ENCODE results near the gene STPG1. TPM values are rescaled to one million over a fixed set of nuclear protein-coding genes. Genes with fewer than 3 reads are reported as not detected.

Gene STPG1
- polyA plus RNA-seq, 1 donor (not counting 4 experiments of a cell fraction or from before 2014, with no cell fraction given), result 16.6 TPM

- peak overlapping the region; percentile 79 for H3K9ac ChIP-seq (ENCODE audit: control insufficient read depth, extremely low read depth, insufficient read depth, low read length)
- H3K79me2 ChIP-seq (ENCODE audit: control insufficient read depth, insufficient read depth, low read length), result no peaks in the 10 kb centered on the region
- dilution Hi-C loops (cut with MboI; ENCODE audit: extremely low pct_ligation_motif_present, low sequenced_read_pairs), result no loop called here
- TF ChIP-seq, protein P1, sequence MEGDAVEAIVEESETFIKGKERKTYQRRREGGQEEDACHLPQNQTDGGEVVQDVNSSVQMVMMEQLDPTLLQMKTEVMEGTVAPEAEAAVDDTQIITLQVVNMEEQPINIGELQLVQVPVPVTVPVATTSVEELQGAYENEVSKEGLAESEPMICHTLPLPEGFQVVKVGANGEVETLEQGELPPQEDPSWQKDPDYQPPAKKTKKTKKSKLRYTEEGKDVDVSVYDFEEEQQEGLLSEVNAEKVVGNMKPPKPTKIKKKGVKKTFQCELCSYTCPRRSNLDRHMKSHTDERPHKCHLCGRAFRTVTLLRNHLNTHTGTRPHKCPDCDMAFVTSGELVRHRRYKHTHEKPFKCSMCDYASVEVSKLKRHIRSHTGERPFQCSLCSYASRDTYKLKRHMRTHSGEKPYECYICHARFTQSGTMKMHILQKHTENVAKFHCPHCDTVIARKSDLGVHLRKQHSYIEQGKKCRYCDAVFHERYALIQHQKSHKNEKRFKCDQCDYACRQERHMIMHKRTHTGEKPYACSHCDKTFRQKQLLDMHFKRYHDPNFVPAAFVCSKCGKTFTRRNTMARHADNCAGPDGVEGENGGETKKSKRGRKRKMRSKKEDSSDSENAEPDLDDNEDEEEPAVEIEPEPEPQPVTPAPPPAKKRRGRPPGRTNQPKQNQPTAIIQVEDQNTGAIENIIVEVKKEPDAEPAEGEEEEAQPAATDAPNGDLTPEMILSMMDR (optimal IDR thresholded peaks at IDR 0.05 in 1 of 3, IDR thresholded peaks at IDR 0.05 in 1 of 3, conservative IDR thresholded peaks at IDR 0.05 in 1 of 3; ENCODE audit: extremely low read depth in 1 of 3, insufficient read depth in 2 of 3, low read length in 3 of 3), result peak; percentile 16 to 57 (median 52)
- no peak for TF ChIP-seq EZH2 (IDR thresholded peaks at IDR 0.05; ENCODE audit: low read length)
- FAIRE-seq (peak; percentile 98), DNase-seq (ENCODE audit: low read depth, low spot score) (peak; percentile 85)
- H2AFZ ChIP-seq (ENCODE audit: control insufficient read depth, low read length), result no peak overlapping the region
- peak overlapping the region; percentile 78 for H3K4me2 ChIP-seq (ENCODE audit: control insufficient read depth, extremely low read depth, insufficient read depth, low read depth, low read length)
- H3K27ac ChIP-seq (ENCODE audit: control insufficient read depth, insufficient read depth, low read length), result peak overlapping the region; percentile 92
- peaks cover 62% of the 10 kb centered on the region for H3K4me1 ChIP-seq (ENCODE audit: control insufficient read depth, extremely low read depth, insufficient read depth, low read length)
- no peaks in the 10 kb centered on the region for H3K27me3 ChIP-seq (ENCODE audit: control insufficient read depth, extremely low read depth, insufficient read depth, low read length)
- H3K4me3 ChIP-seq (ENCODE audit: control insufficient read depth in 2 of 3, extremely low read depth in 1 of 3, insufficient read depth in 2 of 3, low read depth in 1 of 3, low read length in 3 of 3), result peak overlapping the region in 1 of 3 experiments; percentile 29
- H3K9me1 ChIP-seq (ENCODE audit: control insufficient read depth, extremely low read depth, insufficient read depth, low read length), result peaks cover 3% of the 10 kb centered on the region
- no peaks in the 10 kb centered on the region for H3K36me3 ChIP-seq (ENCODE audit: control insufficient read depth in 2 of 2, extremely low read depth in 1 of 2, insufficient read depth in 2 of 2, low read length in 2 of 2)
- no peaks in the 10 kb centered on the region for H3K9me3 ChIP-seq (ENCODE audit: control insufficient read depth, low read depth, low read length)
- H4K20me1 ChIP-seq (ENCODE audit: control insufficient read depth, extremely low read depth, insufficient read depth, low read length), result no peaks in the 10 kb centered on the region
These were observed 96.5 kb downstream of the STPG1 start for GRCh38 chr1:24317081-24317480.

GRCh38 chr1:24316645-24317044, 96.9 kb downstream of the STPG1 start:
- peak overlapping the region; percentile 92 for H3K27ac ChIP-seq (ENCODE audit: control insufficient read depth, insufficient read depth, low read length)
- no peak for DNase-seq (ENCODE audit: low read depth, low spot score)
- H3K79me2 ChIP-seq (ENCODE audit: control insufficient read depth, insufficient read depth, low read length), result no peaks in the 10 kb centered on the region
- peaks cover 3% of the 10 kb centered on the region for H3K9me1 ChIP-seq (ENCODE audit: control insufficient read depth, extremely low read depth, insufficient read depth, low read length)
- H3K36me3 ChIP-seq (ENCODE audit: control insufficient read depth in 2 of 2, extremely low read depth in 1 of 2, insufficient read depth in 2 of 2, low read length in 2 of 2), result no peaks in the 10 kb centered on the region
- H3K4me1 ChIP-seq (ENCODE audit: control insufficient read depth, extremely low read depth, insufficient read depth, low read length), result peaks cover 62% of the 10 kb centered on the region
- H3K9me3 ChIP-seq (ENCODE audit: control insufficient read depth, low read depth, low read length), result no peaks in the 10 kb centered on the region
- no peak for FAIRE-seq
- dilution Hi-C loops (cut with MboI; ENCODE audit: extremely low pct_ligation_motif_present, low sequenced_read_pairs), result no loop called here
- no peaks in the 10 kb centered on the region for H4K20me1 ChIP-seq (ENCODE audit: control insufficient read depth, extremely low read depth, insufficient read depth, low read length)
- no peaks in the 10 kb centered on the region for H3K27me3 ChIP-seq (ENCODE audit: control insufficient read depth, extremely low read depth, insufficient read depth, low read length)
- H2AFZ ChIP-seq (ENCODE audit: control insufficient read depth, low read length), result no peak overlapping the region
- H3K4me2 ChIP-seq (ENCODE audit: control insufficient read depth, extremely low read depth, insufficient read depth, low read depth, low read length), result peak overlapping the region; percentile 78
- peak overlapping the region; percentile 79 for H3K9ac ChIP-seq (ENCODE audit: control insufficient read depth, extremely low read depth, insufficient read depth, low read length)
- TF ChIP-seq, protein P1 (optimal IDR thresholded peaks at IDR 0.05 in 1 of 3, IDR thresholded peaks at IDR 0.05 in 1 of 3, conservative IDR thresholded peaks at IDR 0.05 in 1 of 3; ENCODE audit: extremely low read depth in 1 of 3, insufficient read depth in 2 of 3, low read length in 3 of 3), result peak in 1 of 3 experiments; percentile 46
- TF ChIP-seq EZH2 (IDR thresholded peaks at IDR 0.05; ENCODE audit: low read length), result no peak
- peak overlapping the region in 1 of 3 experiments; percentile 29 for H3K4me3 ChIP-seq (ENCODE audit: control insufficient read depth in 2 of 3, extremely low read depth in 1 of 3, insufficient read depth in 2 of 3, low read depth in 1 of 3, low read length in 3 of 3)
